Activated CD8-positive, alpha-beta memory T cell treated with anti-CD3 and anti-CD28 coated beads, Interleukin-2, amount 50 U/mL, for 24 hours (primary cell): ENCODE results near the gene GINS2.

Experiments used
- DNase-seq: peaks from one replicate; pipeline ENCODE4 v3.0.0-alpha.2; 2020; ENCODE audit errors: extremely low read depth

Gene GINS2

DNA sequence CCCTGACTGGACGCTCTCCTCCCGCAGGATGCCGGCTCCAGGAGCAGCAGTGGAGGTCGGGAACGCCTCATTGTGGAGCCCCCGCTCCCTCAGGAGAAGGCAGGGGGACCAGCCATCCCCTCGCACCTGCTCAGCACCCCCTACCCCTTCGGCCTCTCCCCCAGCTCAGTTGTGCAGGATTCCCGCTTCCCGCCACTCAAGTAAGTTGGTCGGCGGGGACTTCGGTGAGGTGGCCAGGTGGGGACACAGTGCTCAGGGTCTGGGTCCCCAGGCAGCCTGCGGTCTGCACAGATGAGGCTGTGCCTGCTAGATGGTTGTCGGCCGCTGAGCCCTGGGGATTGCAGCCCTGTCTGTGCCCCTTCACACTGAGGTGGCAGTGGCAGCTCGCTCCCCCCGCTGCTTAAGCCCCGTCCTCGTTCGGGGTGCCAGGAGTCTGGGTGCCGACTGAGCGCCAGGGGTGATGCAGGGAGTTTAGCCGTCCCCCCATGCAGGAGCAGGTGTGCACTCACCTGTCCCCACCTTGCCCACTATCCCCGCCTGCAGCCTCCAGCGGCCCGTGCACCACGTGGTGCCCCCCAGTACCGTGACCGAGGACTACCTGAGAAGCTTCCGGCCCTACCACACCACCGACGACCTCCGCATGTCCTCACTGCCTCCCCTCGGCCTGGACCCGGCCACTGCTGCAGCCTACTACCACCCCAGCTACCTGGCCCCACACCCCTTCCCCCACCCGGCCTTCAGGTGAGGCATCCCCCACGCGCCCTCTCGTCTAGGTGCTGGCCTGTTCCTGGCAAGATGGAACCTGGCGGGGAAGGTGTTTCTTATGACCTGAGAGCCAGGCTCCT is 34.3 kb downstream of the GINS2 start:
- DNase-seq: no peak

GRCh38 chr16:85653290-85653891 is 35.4 kb downstream of the GINS2 start:
- no peak for DNase-seq

GRCh38 chr16:85652431-85653221 is 36.1 kb downstream of the GINS2 start:
- DNase-seq: no peak

GRCh38 chr16:85651629-85652430 is 36.9 kb downstream of the GINS2 start:
- no peak for DNase-seq

DNA sequence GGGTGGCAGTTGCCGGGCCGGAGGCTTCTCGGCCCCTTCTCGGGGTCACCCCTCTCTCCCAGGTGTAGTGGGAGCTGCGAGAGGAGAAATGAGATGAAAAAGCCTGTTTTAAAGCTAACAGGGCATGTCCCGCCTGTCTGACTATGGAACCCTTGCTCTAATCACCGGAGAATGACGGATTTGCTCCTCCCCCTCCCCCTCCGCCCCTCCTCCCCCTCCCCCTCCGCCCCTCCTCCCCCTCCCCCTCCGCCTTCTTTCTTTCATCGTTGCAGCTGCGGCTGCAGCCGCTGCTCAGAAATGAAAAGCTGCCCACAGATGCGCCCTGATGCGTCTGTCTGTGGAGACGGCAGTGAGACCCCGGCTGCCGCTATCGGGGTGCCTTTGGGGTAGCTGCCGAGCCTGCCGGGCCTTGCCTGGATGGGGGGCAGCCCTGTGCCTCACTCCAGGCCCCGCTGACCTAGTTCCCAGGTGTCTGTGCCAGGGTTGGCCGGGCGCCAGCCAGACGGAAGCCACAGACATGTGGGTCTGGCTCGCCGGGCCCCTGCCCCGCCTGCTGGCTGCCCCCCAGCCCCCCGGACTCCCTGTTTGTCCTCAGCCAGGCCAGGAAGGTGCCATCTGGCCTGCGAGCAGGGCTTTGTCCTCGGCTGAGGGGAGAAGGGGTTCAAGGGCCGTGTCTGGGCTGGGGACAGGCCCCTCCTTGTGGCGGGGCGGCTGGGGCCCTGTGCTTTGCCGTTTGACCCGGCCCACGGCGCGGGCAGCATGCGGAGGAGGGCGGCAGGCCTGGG is 37.7 kb downstream of the GINS2 start:
- DNase-seq: no peak

GRCh38 chr16:85650135-85650843 is 38.5 kb downstream of the GINS2 start:
- no peak for DNase-seq

DNA sequence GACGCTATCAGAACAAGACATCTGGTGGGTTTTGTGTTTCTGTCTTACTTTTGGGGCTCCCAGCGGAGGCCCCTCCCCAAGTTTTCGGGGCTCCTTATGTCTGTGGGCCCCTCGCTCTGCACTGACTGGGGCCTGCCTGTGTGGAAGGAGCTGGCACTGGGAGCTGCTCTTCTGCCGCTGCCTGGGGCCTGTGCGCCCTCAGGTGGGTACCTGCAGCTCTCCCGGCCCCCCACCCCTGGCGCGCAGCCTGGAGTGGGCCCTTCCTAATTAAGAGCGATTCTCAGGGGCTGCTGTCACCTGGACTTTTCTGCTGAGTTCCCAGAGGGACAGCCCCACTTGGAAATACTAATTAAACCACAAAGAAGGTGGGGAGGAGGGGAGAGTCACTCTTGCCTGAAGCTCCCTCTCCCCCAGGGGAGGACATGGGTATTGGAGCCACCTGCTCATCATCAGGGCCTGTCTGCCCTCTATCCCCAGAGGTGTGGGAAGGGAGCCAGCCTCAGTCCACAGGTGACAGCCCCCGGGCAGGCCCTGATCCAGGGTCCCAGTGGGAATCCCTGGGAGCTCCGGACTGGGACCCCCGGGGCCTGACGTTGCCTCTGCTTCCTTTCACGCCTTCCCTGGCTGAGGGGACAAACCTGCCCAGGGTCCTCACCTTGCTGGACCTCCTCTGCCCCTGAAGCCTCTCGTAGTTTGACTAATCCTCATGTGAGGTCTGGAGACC is 39.2 kb downstream of the GINS2 start:
- DNase-seq: no peak

DNA sequence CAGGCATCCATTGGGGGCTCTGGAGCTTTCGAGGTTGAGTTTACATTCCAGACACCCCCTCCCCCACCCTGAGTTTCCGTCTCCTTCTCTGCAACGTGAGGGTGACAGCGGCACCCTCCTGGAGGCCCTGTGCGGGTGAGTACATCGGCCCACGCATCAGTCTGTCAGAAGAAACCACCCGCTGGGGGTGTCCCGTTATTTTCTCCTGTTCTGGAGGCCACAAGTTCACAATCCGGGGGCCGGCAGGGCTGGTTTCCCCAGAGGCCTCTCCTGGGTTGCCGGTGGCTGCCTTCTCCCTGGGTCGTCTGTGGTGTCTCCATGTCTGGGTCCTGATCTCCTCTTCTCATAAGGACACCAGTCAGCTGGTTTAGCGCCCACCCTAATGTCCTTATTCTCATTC is 39.9 kb downstream of the GINS2 start:
- no peak for DNase-seq

DNA sequence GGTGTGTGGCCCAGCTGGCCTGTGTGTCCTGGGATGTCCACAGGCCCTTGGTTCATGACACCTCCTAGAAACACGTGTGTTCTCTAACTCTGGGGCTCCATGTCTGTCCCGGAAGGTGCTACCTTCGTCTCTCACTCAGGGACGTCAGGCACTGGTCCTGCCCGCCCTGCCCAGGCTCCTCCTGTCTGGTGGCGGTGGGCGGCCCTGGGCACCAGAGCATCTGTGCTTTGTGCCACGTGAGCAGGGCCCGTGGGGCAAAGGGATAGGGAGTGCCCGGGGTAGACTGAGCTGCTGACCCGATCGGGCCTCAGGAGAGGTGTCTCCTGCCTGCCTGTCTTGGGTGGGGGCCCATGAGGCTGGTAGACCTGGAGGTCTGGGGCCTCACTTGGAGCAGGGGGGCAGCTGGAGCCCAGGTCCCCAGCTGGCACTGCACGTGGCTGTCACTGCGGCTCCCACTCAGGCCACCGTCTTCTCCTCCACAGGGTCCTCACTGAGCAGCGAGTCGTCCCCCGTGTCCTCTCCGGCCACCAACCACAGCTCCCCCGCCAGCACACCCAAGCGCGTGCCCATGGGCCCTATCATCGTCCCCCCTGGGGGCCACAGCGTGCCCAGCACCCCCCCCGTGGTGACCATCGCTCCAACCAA is 40.6 kb downstream of the GINS2 start:
- DNase-seq: no peak

DNA sequence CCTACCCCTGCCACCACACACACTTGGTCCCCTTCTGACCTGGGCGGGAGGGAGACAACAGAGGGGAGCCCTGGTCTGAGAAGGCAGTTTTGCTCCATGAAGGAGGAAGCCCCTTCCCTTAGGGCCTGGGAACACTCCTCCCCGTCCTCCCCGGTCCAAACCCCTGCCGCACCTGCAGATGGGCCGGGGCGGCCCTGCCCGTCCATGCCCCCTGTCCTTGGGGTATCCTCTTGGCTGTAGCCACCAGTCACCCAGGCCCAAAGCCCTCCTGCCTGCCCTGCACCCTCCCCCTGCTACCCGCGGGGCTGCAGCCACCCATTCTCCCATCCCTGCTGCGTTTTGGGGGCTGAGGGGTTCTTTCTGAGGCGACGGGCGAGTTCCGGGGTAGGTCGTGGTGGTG is 41.8 kb downstream of the GINS2 start:
- DNase-seq: no peak

GRCh38 chr16:85646358-85646907 is 42.3 kb downstream of the GINS2 start:
- no peak for DNase-seq

GRCh38 chr16:85645021-85645589 is 43.6 kb downstream of the GINS2 start:
- DNase-seq: no peak

- DNase-seq: no peak
Observed at GRCh38 chr16:85644093-85644712, 44.6 kb downstream of the GINS2 start.

GRCh38 chr16:85643631-85644030 is 45.1 kb downstream of the GINS2 start:
- DNase-seq: no peak

GRCh38 chr16:85642762-85643358 is 45.9 kb downstream of the GINS2 start:
- DNase-seq: no peak

GRCh38 chr16:85641776-85642176 is 47.0 kb downstream of the GINS2 start:
- DNase-seq: no peak

DNA sequence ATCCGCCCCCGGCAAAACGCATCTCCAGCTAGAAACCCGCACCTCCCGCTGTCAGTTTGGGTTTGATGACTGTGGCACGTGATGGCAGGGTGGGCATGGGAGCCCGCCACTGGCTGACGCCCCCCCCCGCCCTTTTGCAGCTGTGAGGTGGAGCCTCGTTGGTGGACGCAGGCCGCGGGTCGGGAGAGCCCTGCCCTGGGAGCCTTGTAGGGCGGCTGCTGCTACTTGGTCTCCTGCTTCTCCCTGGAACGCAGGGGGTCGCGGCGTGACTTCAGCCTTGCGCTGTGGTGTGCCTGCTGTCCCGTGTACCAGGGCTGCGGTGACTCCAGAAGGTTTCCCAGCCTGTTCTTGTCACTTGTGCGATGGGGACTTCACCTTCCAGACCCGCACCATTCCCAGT is 47.4 kb downstream of the GINS2 start:
- DNase-seq: no peak

- DNase-seq: no peak
Observed at GRCh38 chr16:85640585-85640984, 48.2 kb downstream of the GINS2 start.
